Upper lobe of right lung (tissue), 1 donor: ENCODE measurements around the gene SLC15A2. TPM values are rescaled to one million over a fixed set of nuclear protein-coding genes. Genes with fewer than 3 reads are reported as not detected.

Experiments
- ATAC-seq: fragments of 200-7000 bp; cut with Tn5 transposase; one replicate; pipeline ENCODE4 v1.9.1; 2020; ENCODE audit warnings: mild to moderate bottlenecking, moderate library complexity
- DNase-seq: peaks from one replicate; pipeline ENCODE4 v3.0.0-alpha.2; 2020
- H3K27ac ChIP-seq: fragments of 200-600 bp; one replicate; pipeline ENCODE4 v1.8.0; 2022
- H3K27me3 ChIP-seq: fragments of 200-600 bp; one replicate; pipeline ENCODE4 v1.8.0; 2022; ENCODE audit warnings: mild to moderate bottlenecking
- H3K36me3 ChIP-seq: fragments of 200-600 bp; one replicate; pipeline ENCODE4 v1.8.0; 2022
- H3K4me1 ChIP-seq: fragments of 200-600 bp; one replicate; pipeline ENCODE4 v1.8.0; 2022
- H3K4me3 ChIP-seq: fragments of 200-600 bp; one replicate; pipeline ENCODE4 v1.8.0; 2022; ENCODE audit warnings: mild to moderate bottlenecking
- H3K9me3 ChIP-seq: fragments of 200-600 bp; one replicate; pipeline ENCODE4 v1.8.0; 2022
- CTCF ChIP-seq: fragments of 200-600 bp; IDR thresholded peaks from one replicate; pipeline ENCODE4 v1.8.0; 2022; ENCODE audit warnings: antibody characterized with exemption
- intact Hi-C: fragments of 100-400 bp; cut with DNase I; formaldehyde crosslinking; loops from one replicate; pipeline ENCODE4 v1.11.0; 2022
- total RNA-seq: library from RNA; stranded (reverse); fragmentation: NEBNext Ultra II Directional; extraction: Animal tissue kit (Norgen Biotek cat#: 25700); gene quantifications from one replicate; pipeline ENCODE4 v1.2.1, GENCODE V29; 2021
- donor health status: DM: no; HTN: yes; CAD: no; lungs with severe emphysema.

SLC15A2 gene
- total RNA-seq, 1 donor from 2014 or later: 63.6 TPM

GRCh38 chr3:121988146-121988545 is 93.9 kb downstream of the SLC15A2 start:
- no peak for ATAC-seq
- H3K4me1 ChIP-seq: no peaks in the 10 kb centered on the region
- no peak overlapping the region for H3K4me3 ChIP-seq
- no peak for TF ChIP-seq CTCF
- no peaks in the 10 kb centered on the region for H3K36me3 ChIP-seq
- H3K9me3 ChIP-seq: peaks cover 6% of the 10 kb centered on the region
- intact Hi-C loops: no loop called here
- no peak for DNase-seq
- no peaks in the 10 kb centered on the region for H3K27me3 ChIP-seq
- no peak overlapping the region for H3K27ac ChIP-seq

GRCh38 chr3:121989943-121990342 is 95.7 kb downstream of the SLC15A2 start:
- H3K9me3 ChIP-seq: no peaks in the 10 kb centered on the region
- no peak for TF ChIP-seq CTCF
- H3K27ac ChIP-seq: no peak overlapping the region
- H3K4me3 ChIP-seq: no peak overlapping the region
- peak; percentile 31 for ATAC-seq
- peaks cover under 1% of the 10 kb centered on the region for H3K4me1 ChIP-seq
- no peaks in the 10 kb centered on the region for H3K27me3 ChIP-seq
- intact Hi-C loops: no loop called here
- no peak for DNase-seq
- no peaks in the 10 kb centered on the region for H3K36me3 ChIP-seq

- H3K27ac ChIP-seq: no peak overlapping the region
- intact Hi-C loops: no loop called here
- DNase-seq: no peak
- ATAC-seq: no peak
- no peaks in the 10 kb centered on the region for H3K27me3 ChIP-seq
- H3K36me3 ChIP-seq: no peaks in the 10 kb centered on the region
- peaks cover 6% of the 10 kb centered on the region for H3K4me1 ChIP-seq
- no peak overlapping the region for H3K4me3 ChIP-seq
- TF ChIP-seq CTCF: no peak
- no peaks in the 10 kb centered on the region for H3K9me3 ChIP-seq
Observed at GRCh38 chr3:121992601-121993560, 98.7 kb downstream of the SLC15A2 start.

Other genes with a start within 250 kb of the SLC15A2 start
- 76.5 TPM for gene HCLS1, start 233.5 kb upstream of the SLC15A2 start, total RNA-seq
- gene GOLGB1, start 144.7 kb upstream of the SLC15A2 start, total RNA-seq: 57.0 TPM
- gene IQCB1, start 59.3 kb upstream of the SLC15A2 start, total RNA-seq: 14.5 TPM
- gene EAF2, start 59.2 kb upstream of the SLC15A2 start, total RNA-seq: 4.8 TPM
- 6.9 TPM for gene ILDR1, start 127.8 kb downstream of the SLC15A2 start, total RNA-seq
- gene CD86, start 161.0 kb downstream of the SLC15A2 start, total RNA-seq: 27.4 TPM